B cell (primary cell): ENCODE data around the gene MOCS2. TPM values are rescaled to one million over a fixed set of nuclear protein-coding genes. Genes with fewer than 3 reads are reported as not detected.

Experiments
- ATAC-seq: fragments of 200-7000 bp; cut with Tn5 transposase; one replicate; pipeline ENCODE4 v1.10.0; 2021; ENCODE audit warnings: low read depth, mild to moderate bottlenecking, moderate number of reproducible peaks, moderate library complexity
- CTCF ChIA-PET: fragments of 350-600 bp; sonication (Branson Sonifier 250); formaldehyde crosslinking; loops from one replicate; lab custom pipeline; 2021; ENCODE audit warnings: antibody characterized with exemption, inconsistent platforms; lab: Charles Lee
- POLR2A ChIA-PET: fragments of 350-600 bp; sonication (Branson Sonifier 250); formaldehyde crosslinking; loops from one replicate; lab custom pipeline; 2021; ENCODE audit warnings: antibody characterized with exemption; lab: Charles Lee
- DNase-seq: peaks from one replicate; pipeline ENCODE4 v3.0.0; 2013
- H2AFZ ChIP-seq: 2 replicates; pipeline ENCODE4 v1.6.1; 2012; ENCODE audit warnings: mild to moderate bottlenecking, low read depth, low read length; ENCODE audit not compliant: insufficient read depth, poor library complexity, severe bottlenecking
- H3K27ac ChIP-seq, 2 donors: 1 replicate in 1 of 2; 2 replicates in 1 of 2; pipeline ENCODE4 v1.5.1; 2012 to 2013; ENCODE audit warnings: low read length in 2 of 2, mild to moderate bottlenecking in 2 of 2, moderate library complexity in 1 of 2
- H3K27me3 ChIP-seq, 4 experiments: fragments of 200-600 bp in 1 of 4; sonication (generic) in 1 of 4; replicated peaks in 1 of 4; 1 replicate in 2 of 4; 2 replicates in 2 of 4; pipeline versions ENCODE4 v1.6.1 to v1.7.0; 2013 to 2016; ENCODE audit warnings: low read length in 3 of 4, mild to moderate bottlenecking in 2 of 4, mixed read lengths in 1 of 4, moderate library complexity in 1 of 4; ENCODE audit not compliant: insufficient read depth in 4 of 4, control insufficient read depth in 3 of 4; ENCODE audit errors: control extremely low read depth in 1 of 4
- H3K36me3 ChIP-seq, 2 experiments: replicated peaks in 1 of 2; 1 replicate in 1 of 2; 2 replicates in 1 of 2; pipeline versions ENCODE4 v1.6.1 to v1.7.1; 2013; ENCODE audit warnings: low read length in 1 of 2; ENCODE audit not compliant: insufficient read depth in 2 of 2, control insufficient read depth in 1 of 2; ENCODE audit errors: control extremely low read depth in 1 of 2, extremely low read depth in 1 of 2
- H3K4me1 ChIP-seq, 2 donors: fragments of 200-600 bp in 1 of 2; sonication (generic) in 1 of 2; 1 replicate in 1 of 2; 2 replicates in 1 of 2; pipeline versions ENCODE4 v1.5.1 to v1.6.1; 2013 to 2017; ENCODE audit warnings: low read length in 2 of 2; ENCODE audit not compliant: control insufficient read depth in 2 of 2, insufficient read depth in 2 of 2
- H3K4me2 ChIP-seq: replicated peaks from 2 replicates; pipeline ENCODE3; 2012; ENCODE audit warnings: mild to moderate bottlenecking, low read depth, low read length; ENCODE audit not compliant: poor library complexity, severe bottlenecking
- H3K4me3 ChIP-seq, 5 experiments: fragments of 200-600 bp in 1 of 5; sonication (generic) in 1 of 5; 1 replicate in 3 of 5; 2 replicates in 2 of 5; pipeline versions ENCODE4 v1.5.1 to v1.7.0; 2011 to 2016; ENCODE audit warnings: low read length in 4 of 5, mild to moderate bottlenecking in 4 of 5, low read depth in 2 of 5, control low read depth in 1 of 5, moderate library complexity in 1 of 5; ENCODE audit not compliant: insufficient read depth in 1 of 5; ENCODE audit errors: control extremely low read depth in 1 of 5, extremely low read depth in 1 of 5
- H3K79me2 ChIP-seq: fragments of 200-600 bp; sonication (generic); one replicate; pipeline ENCODE4 v1.6.0; 2016; ENCODE audit warnings: low read length; ENCODE audit not compliant: control insufficient read depth, insufficient read depth
- H3K9ac ChIP-seq: fragments of 200-600 bp; sonication (generic); 2 replicates; pipeline ENCODE4 v1.6.1; 2017; ENCODE audit warnings: mild to moderate bottlenecking, low read length, moderate library complexity
- H3K9me3 ChIP-seq, 3 donors: one replicate each; pipeline versions ENCODE4 v1.6.1 to v1.7.1; 2013; ENCODE audit warnings: low read length in 2 of 3; ENCODE audit not compliant: control insufficient read depth in 2 of 3, insufficient read depth in 1 of 3; ENCODE audit errors: control extremely low read depth in 1 of 3
- H4K20me1 ChIP-seq: 2 replicates; pipeline ENCODE4 v1.6.0; 2012; ENCODE audit warnings: mild to moderate bottlenecking, low read length; ENCODE audit not compliant: insufficient read depth, control insufficient read depth, poor library complexity, severe bottlenecking
- H3K27ac Mint-ChIP-seq: one replicate; pipeline ENCODE4 v1.8.0; 2021; ENCODE audit warnings: mixed read lengths
- H3K27me3 Mint-ChIP-seq: one replicate; pipeline ENCODE4 v1.8.0; 2021; ENCODE audit warnings: mixed read lengths
- H3K4me1 Mint-ChIP-seq: one replicate; pipeline ENCODE4 v1.8.0; 2021; ENCODE audit warnings: mixed read lengths
- H3K4me3 Mint-ChIP-seq: one replicate; pipeline ENCODE4 v1.8.0; 2021; ENCODE audit warnings: mixed read lengths
- H3K9me3 Mint-ChIP-seq: one replicate; pipeline ENCODE4 v1.8.0; 2022; ENCODE audit warnings: mixed read lengths; ENCODE audit not compliant: insufficient read depth
- CTCF ChIP-seq: fragments of 200-600 bp; IDR thresholded peaks from one replicate; pipeline ENCODE4 v1.8.0; 2022; ENCODE audit warnings: antibody characterized with exemption, mild to moderate bottlenecking
- EZH2 ChIP-seq: IDR thresholded peaks from 2 replicates; pipeline ENCODE4 v1.6.1; 2012; ENCODE audit warnings: borderline replicate concordance, low read depth, mild to moderate bottlenecking, moderate library complexity, low read length; ENCODE audit not compliant: insufficient read depth, poor library complexity, severe bottlenecking
- WGBS: methylation state at CpG from one replicate; pipeline ENCODE4 v1.1.5; 2013; ENCODE audit warnings: missing lambda C conversion rate; ENCODE audit not compliant: insufficient coverage; 5-methylcytosine and 5-hydroxymethylcytosine counted together
- intact Hi-C: fragments of 100-400 bp; cut with micrococcal nuclease; formaldehyde crosslinking; loops from one replicate; pipeline ENCODE4 v1.10.0; 2022
- polyA plus RNA-seq: library from polyadenylated mRNA; depleted of rRNA; stranded (reverse); fragments of >200 nt; gene quantifications from 2 replicates; pipeline ENCODE4 v1.2.3, GENCODE V29; 2012
- total RNA-seq, 2 donors: library from RNA; stranded (reverse); fragments of 120-200 nt in 1 of 2; gene quantifications; 1 replicate in 1 of 2; 2 replicates in 1 of 2; pipeline versions ENCODE4 v1.2.3 to v1.2.4, GENCODE V29; 2013 to 2022

Gene MOCS2
- total and polyA plus RNA-seq, 2 donors (not counting 1 experiment from before 2014, with no cell fraction given), result 7.5 to 15.3 TPM

DNA sequence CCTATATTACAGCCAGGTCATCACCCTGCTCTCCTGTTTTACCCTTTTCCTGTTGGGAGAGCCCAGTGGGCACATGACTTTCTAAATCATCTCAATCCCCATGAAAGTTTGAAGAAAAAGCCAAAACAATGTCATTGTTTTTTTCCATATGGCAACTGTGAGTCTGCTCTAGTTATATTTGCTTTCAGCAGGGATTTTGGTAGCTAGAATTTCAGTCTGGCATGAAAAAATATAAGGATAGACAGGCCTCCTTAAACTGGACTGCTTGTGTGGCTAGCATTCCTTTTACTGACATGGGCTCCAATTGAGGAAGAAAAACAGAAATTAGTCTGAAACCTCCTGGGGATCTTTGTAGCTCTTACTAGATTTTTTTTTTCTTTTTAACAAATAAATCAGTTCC lies 25.6 kb downstream of the MOCS2 start:
- no peak for TF ChIP-seq CTCF
- no peak for TF ChIP-seq EZH2
- H3K9me3 Mint-ChIP-seq, result no peaks in the 10 kb centered on the region
- H3K4me3 Mint-ChIP-seq, result no peak overlapping the region
- Histone ChIP-seq H3K4me2 (no peak overlapping the region), H4K20me1 (no peaks in the 10 kb centered on the region), H3K27ac (no peak overlapping the region), H3K36me3 (no peaks in the 10 kb centered on the region), H3K4me1 (no peaks in the 10 kb centered on the region), H3K4me3 (no peak overlapping the region), H3K79me2 (no peaks in the 10 kb centered on the region), H3K27me3 (no peaks in the 10 kb centered on the region), H2AFZ (no peak overlapping the region), H3K9me3 (no peaks in the 10 kb centered on the region), H3K9ac (no peak overlapping the region)
- CTCF ChIA-PET, result no interaction called here
- H3K27ac Mint-ChIP-seq, result no peak overlapping the region
- no peak for ATAC-seq
- no peak for DNase-seq
- H3K27me3 Mint-ChIP-seq, result peaks cover 17% of the 10 kb centered on the region
- intact Hi-C loops, result no loop called here
- POLR2A ChIA-PET, result no interaction called here
- no peaks in the 10 kb centered on the region for H3K4me1 Mint-ChIP-seq

DNA sequence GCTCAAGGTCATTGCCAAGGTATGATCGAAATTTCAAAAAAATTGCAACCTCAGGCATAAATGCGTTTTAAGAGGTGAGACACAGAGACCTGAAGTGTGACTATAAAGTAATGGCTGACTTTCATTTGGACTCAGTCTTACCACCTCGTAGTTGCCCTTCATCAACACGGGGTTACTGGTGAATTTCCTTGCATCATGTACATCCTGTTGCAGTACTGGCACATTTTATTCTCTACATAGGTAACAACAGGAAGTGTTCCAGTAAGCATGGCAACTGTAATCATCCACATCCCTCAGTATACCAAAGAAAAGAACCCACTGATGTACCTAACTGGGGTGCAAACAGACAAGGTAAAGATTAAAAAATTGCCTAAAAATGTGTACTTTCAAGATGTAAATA lies 29.3 kb downstream of the MOCS2 start:
- Histone ChIP-seq H3K36me3 (no peaks in the 10 kb centered on the region), H3K27me3 (no peaks in the 10 kb centered on the region), H4K20me1 (no peaks in the 10 kb centered on the region), H3K79me2 (no peaks in the 10 kb centered on the region), H3K4me1 (no peaks in the 10 kb centered on the region), H3K9me3 (no peaks in the 10 kb centered on the region), H3K4me3 (no peak overlapping the region), H3K4me2 (no peak overlapping the region), H3K9ac (no peak overlapping the region), H2AFZ (no peak overlapping the region), H3K27ac (no peak overlapping the region)
- ATAC-seq (no peak), DNase-seq (no peak)
- Mint-ChIP-seq H3K27ac (no peak overlapping the region), H3K4me3 (no peak overlapping the region), H3K4me1 (no peaks in the 10 kb centered on the region), H3K9me3 (no peaks in the 10 kb centered on the region), H3K27me3 (peaks cover 21% of the 10 kb centered on the region)
- intact Hi-C loops, result no loop called here
- WGBS, result 92% methylated on average over 4 of the region's 4 CpGs
- TF ChIP-seq CTCF (no peak), EZH2 (no peak)
- ChIA-PET POLR2A (no interaction called here), CTCF (no interaction called here)
